WTC11 (cell line): Measurements from ENCODE around the gene ALCAM. TPM values are rescaled to one million over a fixed set of nuclear protein-coding genes. Genes with fewer than 3 reads are reported as not detected.

Experiments used
- ATAC-seq: fragments of 200-7000 bp; cut with Tn5 transposase; 2 replicates; pipeline ENCODE4 v1.10.0; 2021; ENCODE audit warnings: mild to moderate bottlenecking, moderate library complexity
- CTCF ChIA-PET: fragments of 300-600 bp; sonication (Branson Sonifier 250); formaldehyde crosslinking; loops from one replicate; lab custom pipeline; 2021; ENCODE audit warnings: antibody characterized with exemption; lab: Charles Lee
- POLR2A ChIA-PET: fragments of 350-600 bp; sonication (Branson Sonifier 250); formaldehyde crosslinking; loops from one replicate; lab custom pipeline; 2021; ENCODE audit warnings: antibody characterized with exemption; lab: Charles Lee
- DNase-seq: peaks from one replicate; pipeline ENCODE4 v3.0.0; 2021; ENCODE audit warnings: low spot score
- H3K27ac Mint-ChIP-seq: 2 replicates; pipeline ENCODE4 v1.8.0; 2021; ENCODE audit warnings: mixed read lengths
- H3K27me3 Mint-ChIP-seq: 2 replicates; pipeline ENCODE4 v1.8.0; 2021; ENCODE audit warnings: low read depth, mild to moderate bottlenecking, moderate library complexity, mixed read lengths
- H3K36me3 Mint-ChIP-seq: 2 replicates; pipeline ENCODE4 v1.8.0; 2021; ENCODE audit warnings: mixed read lengths
- H3K4me1 Mint-ChIP-seq: 2 replicates; pipeline ENCODE4 v1.8.0; 2022; ENCODE audit warnings: mixed read lengths
- H3K4me3 Mint-ChIP-seq: 2 replicates; pipeline ENCODE4 v1.8.0; 2021; ENCODE audit warnings: mild to moderate bottlenecking, moderate library complexity, mixed read lengths
- H3K9me3 Mint-ChIP-seq: 2 replicates; pipeline ENCODE4 v1.8.0; 2021; ENCODE audit warnings: mixed read lengths
- ATF2 ChIP-seq: sonication (generic); formaldehyde crosslinking; IDR thresholded peaks from 2 replicates; pipeline ENCODE4 v1.8.1; 2022; ENCODE audit warnings: low read depth, missing genetic modification reagents, borderline replicate concordance
- CBFB ChIP-seq: sonication (generic); formaldehyde crosslinking; IDR thresholded peaks from 2 replicates; pipeline ENCODE4 v1.8.1; 2022; ENCODE audit warnings: mild to moderate bottlenecking, low read depth, missing genetic modification reagents
- CREM ChIP-seq: sonication (generic); formaldehyde crosslinking; IDR thresholded peaks from 2 replicates; pipeline ENCODE4 v1.8.1; 2022; ENCODE audit warnings: mild to moderate bottlenecking, missing genetic modification reagents, moderate library complexity
- CTCF ChIP-seq: fragments of 200-600 bp; IDR thresholded peaks from 2 replicates; pipeline ENCODE4 v1.8.0; 2022; ENCODE audit warnings: antibody characterized with exemption
- ERG ChIP-seq: fragments of 250-450 bp; sonication (Bioruptor Pico); IDR thresholded peaks from 2 replicates; pipeline ENCODE4 v1.8.0; 2021; ENCODE audit warnings: mild to moderate bottlenecking
- FOXP4 ChIP-seq: sonication (generic); formaldehyde crosslinking; IDR thresholded peaks from 2 replicates; pipeline ENCODE4 v1.8.0; 2022; ENCODE audit warnings: mild to moderate bottlenecking, missing genetic modification reagents
- GABPB1 ChIP-seq: sonication (generic); formaldehyde crosslinking; IDR thresholded peaks from 2 replicates; pipeline ENCODE4 v1.8.1; 2023; ENCODE audit warnings: mild to moderate bottlenecking, missing genetic modification reagents
- OVOL2 ChIP-seq: fragments of 250-450 bp; sonication (Bioruptor Pico); IDR thresholded peaks from 2 replicates; pipeline ENCODE4 v1.9.0; 2021; ENCODE audit warnings: mild to moderate bottlenecking, borderline replicate concordance
- RORB ChIP-seq: fragments of 250-450 bp; sonication (Bioruptor Pico); IDR thresholded peaks from 2 replicates; pipeline ENCODE4 v1.9.0; 2021; ENCODE audit warnings: mild to moderate bottlenecking
- SMAD4 ChIP-seq: sonication (generic); formaldehyde crosslinking; IDR thresholded peaks from 2 replicates; pipeline ENCODE4 v1.8.0; 2022; ENCODE audit warnings: mild to moderate bottlenecking, missing genetic modification reagents
- SOX15 ChIP-seq: fragments of 250-450 bp; sonication (Bioruptor Pico); IDR thresholded peaks from 2 replicates; pipeline ENCODE4 v1.9.0; 2021; ENCODE audit warnings: mild to moderate bottlenecking
- TCF7 ChIP-seq: sonication (generic); formaldehyde crosslinking; IDR thresholded peaks from 2 replicates; pipeline ENCODE4 v1.8.0; 2022; ENCODE audit warnings: mild to moderate bottlenecking, low read depth, missing genetic modification reagents, moderate library complexity
- USF1 ChIP-seq: sonication (generic); formaldehyde crosslinking; IDR thresholded peaks from 2 replicates; pipeline ENCODE4 v1.8.0; 2022; ENCODE audit warnings: mild to moderate bottlenecking, missing genetic modification reagents
- USF2 ChIP-seq: sonication (generic); formaldehyde crosslinking; IDR thresholded peaks from 2 replicates; pipeline ENCODE4 v1.8.1; 2023; ENCODE audit warnings: mild to moderate bottlenecking, missing genetic modification reagents, moderate library complexity
- ZNF416 ChIP-seq: fragments of 250-450 bp; sonication (Bioruptor Pico); IDR thresholded peaks from 2 replicates; pipeline ENCODE4 v1.9.0; 2021; ENCODE audit warnings: mild to moderate bottlenecking, inconsistent platforms
- ZNF512 ChIP-seq: sonication (generic); formaldehyde crosslinking; IDR thresholded peaks from 2 replicates; pipeline ENCODE4 v1.8.1; 2022; ENCODE audit warnings: missing genetic modification reagents, borderline replicate concordance
- total RNA-seq: library from RNA; stranded (reverse); gene quantifications from 3 replicates; pipeline ENCODE4 v1.2.3, GENCODE V29; 2021
- TF ChIP-seq, protein P1 (sequence below): fragments of 250-450 bp; sonication (Bioruptor Pico); conservative IDR thresholded peaks from 2 replicates; pipeline ENCODE4 v1.9.0; 2021; ENCODE audit warnings: mild to moderate bottlenecking
- TF ChIP-seq, protein P2 (sequence below): fragments of 250-450 bp; sonication (Bioruptor Pico); IDR thresholded peaks from 2 replicates; pipeline ENCODE4 v2.1.2; 2022; ENCODE audit warnings: mild to moderate bottlenecking, moderate library complexity

Gene ALCAM
- total RNA-seq, 1 experiment from 2014 or later = 30.7 TPM

GRCh38 chr3:105327662-105328337 lies 38.9 kb upstream of the ALCAM start:
- POLR2A ChIA-PET = no interaction called here
- TF ChIP-seq CBFB (CRISPR knock-in tag) (no peak), ZNF416 (CRISPR knock-in tag) (no peak), TCF7 (CRISPR knock-in tag) (no peak), CTCF (no peak), ATF2 (CRISPR knock-in tag) (no peak), FOXP4 (CRISPR knock-in tag) (no peak), USF1 (no peak), SMAD4 (no peak), ERG (CRISPR knock-in tag) (no peak), SOX15 (CRISPR knock-in tag) (no peak)
- TF ChIP-seq, protein P1, sequence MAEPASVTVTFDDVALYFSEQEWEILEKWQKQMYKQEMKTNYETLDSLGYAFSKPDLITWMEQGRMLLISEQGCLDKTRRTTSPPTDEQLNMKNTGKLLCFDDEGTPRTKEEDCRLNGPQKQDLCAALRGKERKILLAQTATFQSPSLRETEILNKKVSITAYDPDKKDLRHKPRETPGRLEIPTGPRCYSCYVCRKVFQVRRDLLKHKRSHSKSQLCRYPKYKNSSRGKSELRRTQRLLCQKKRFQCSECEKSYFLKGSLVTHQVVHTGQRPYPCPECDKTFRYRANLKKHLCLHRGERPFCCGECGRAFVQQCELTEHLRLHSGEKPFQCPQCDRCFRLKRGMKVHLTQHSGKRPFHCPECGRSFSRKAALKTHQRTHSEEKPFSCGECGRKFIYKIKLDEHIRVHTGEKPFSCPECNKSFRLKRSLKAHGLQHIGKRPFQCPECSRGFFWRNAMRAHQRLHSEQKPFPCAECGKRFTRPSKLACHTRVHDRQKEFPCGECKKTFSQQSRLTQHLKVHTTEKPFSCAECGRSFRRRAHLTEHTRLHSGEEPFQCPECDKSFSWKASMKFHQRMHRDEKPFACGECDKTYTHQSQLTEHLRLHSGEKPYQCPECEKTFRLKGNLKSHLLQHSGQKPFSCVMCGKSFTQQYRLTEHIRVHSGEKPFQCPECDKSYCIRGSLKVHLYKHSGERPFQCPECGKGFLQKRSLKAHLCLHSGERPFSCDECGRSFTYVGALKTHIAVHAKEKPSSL (CRISPR knock-in tag) = no peak
- TF ChIP-seq, all 79 proteins: peak for 0
- DNase-seq (no peak), ATAC-seq (no peak)
- CTCF ChIA-PET = no interaction called here
- Mint-ChIP-seq H3K27ac (no peak overlapping the region), H3K27me3 (no peaks in the 10 kb centered on the region), H3K4me3 (no peak overlapping the region), H3K9me3 (peaks cover 16% of the 10 kb centered on the region), H3K36me3 (peaks cover 7% of the 10 kb centered on the region), H3K4me1 (no peaks in the 10 kb centered on the region)

DNA sequence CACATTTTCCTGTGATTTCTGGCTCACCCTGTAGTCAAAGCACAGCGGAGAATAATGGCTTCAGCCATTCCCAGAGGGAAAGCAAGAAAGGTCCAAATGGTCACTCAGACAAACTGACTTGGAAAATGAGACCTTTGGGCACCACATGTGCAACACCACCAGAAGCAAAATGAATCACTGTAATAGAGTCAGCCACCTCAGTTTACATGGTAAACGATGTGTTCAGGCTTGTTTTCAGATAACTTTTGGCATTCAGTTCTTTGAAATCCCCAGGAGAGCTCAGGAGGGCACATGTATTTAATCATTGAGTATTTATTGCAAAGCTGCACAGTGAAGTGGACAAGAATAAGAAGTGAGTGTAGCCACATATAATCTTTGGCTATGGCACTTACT lies 38.4 kb upstream of the ALCAM start:
- ATAC-seq (no peak), DNase-seq (no peak)
- CTCF ChIA-PET = no interaction called here
- Mint-ChIP-seq H3K27me3 (no peaks in the 10 kb centered on the region), H3K36me3 (peaks cover 13% of the 10 kb centered on the region), H3K4me1 (no peaks in the 10 kb centered on the region), H3K27ac (no peak overlapping the region), H3K9me3 (peaks cover 22% of the 10 kb centered on the region), H3K4me3 (no peak overlapping the region)
- POLR2A ChIA-PET = no interaction called here
- TF ChIP-seq, protein P2, sequence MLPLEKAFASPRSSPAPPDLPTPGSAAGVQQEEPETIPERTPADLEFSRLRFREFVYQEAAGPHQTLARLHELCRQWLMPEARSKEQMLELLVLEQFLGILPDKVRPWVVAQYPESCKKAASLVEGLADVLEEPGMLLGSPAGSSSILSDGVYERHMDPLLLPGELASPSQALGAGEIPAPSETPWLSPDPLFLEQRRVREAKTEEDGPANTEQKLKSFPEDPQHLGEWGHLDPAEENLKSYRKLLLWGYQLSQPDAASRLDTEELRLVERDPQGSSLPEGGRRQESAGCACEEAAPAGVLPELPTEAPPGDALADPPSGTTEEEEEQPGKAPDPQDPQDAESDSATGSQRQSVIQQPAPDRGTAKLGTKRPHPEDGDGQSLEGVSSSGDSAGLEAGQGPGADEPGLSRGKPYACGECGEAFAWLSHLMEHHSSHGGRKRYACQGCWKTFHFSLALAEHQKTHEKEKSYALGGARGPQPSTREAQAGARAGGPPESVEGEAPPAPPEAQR (CRISPR knock-in tag) = no peak
- TF ChIP-seq GABPB1 (CRISPR knock-in tag) (no peak), RORB (CRISPR knock-in tag) (no peak), CREM (CRISPR knock-in tag) (no peak), FOXP4 (CRISPR knock-in tag) (no peak), USF2 (CRISPR knock-in tag) (no peak), ZNF512 (no peak), OVOL2 (CRISPR knock-in tag) (no peak)
